GM15510 (cell line): ENCODE data around the gene SCYGR6.

Experiments used
- POLR2A ChIP-seq: IDR thresholded peaks from 3 replicates; pipeline ENCODE4 v1.6.1; 2011; ENCODE audit warnings: borderline replicate concordance; ENCODE audit not compliant: insufficient read length; ENCODE audit errors: extremely low read depth

Gene SCYGR6

GRCh38 chr2:227719641-227720040 lies 4.9 kb downstream of the SCYGR6 start:
- no peak for TF ChIP-seq POLR2A

GRCh38 chr2:227717687-227718567 lies 6.6 kb downstream of the SCYGR6 start, which contains the start of gene SLC19A3:
Gene SLC19A3 (minus strand): TSS chr2:227718028. CDS start chr2:227702318, 15,710 bp downstream.
- no peak for TF ChIP-seq POLR2A

- no peak for TF ChIP-seq POLR2A
Measured at GRCh38 chr2:227716501-227716900, 8.1 kb downstream of the SCYGR6 start.

- no peak for TF ChIP-seq POLR2A
Measured at GRCh38 chr2:227713291-227713690, 11.3 kb downstream of the SCYGR6 start.

GRCh38 chr2:227710986-227711385 lies 13.6 kb downstream of the SCYGR6 start:
- TF ChIP-seq POLR2A, result no peak

GRCh38 chr2:227707390-227707789 lies 17.2 kb downstream of the SCYGR6 start:
- TF ChIP-seq POLR2A, result no peak

- TF ChIP-seq POLR2A, result no peak
Measured at GRCh38 chr2:227706859-227707258, 17.7 kb downstream of the SCYGR6 start.

GRCh38 chr2:227703961-227704360 lies 20.6 kb downstream of the SCYGR6 start:
- TF ChIP-seq POLR2A, result no peak

- no peak for TF ChIP-seq POLR2A
Measured at GRCh38 chr2:227703280-227703732, 21.3 kb downstream of the SCYGR6 start.

GRCh38 chr2:227701556-227701955 lies 23.0 kb downstream of the SCYGR6 start:
- TF ChIP-seq POLR2A, result no peak

GRCh38 chr2:227696990-227697679 lies 27.4 kb downstream of the SCYGR6 start:
- TF ChIP-seq POLR2A, result no peak

- TF ChIP-seq POLR2A, result no peak
Measured at GRCh38 chr2:227687189-227687588, 37.4 kb downstream of the SCYGR6 start.

- TF ChIP-seq POLR2A, result no peak
Measured at GRCh38 chr2:227684258-227684657, 40.3 kb downstream of the SCYGR6 start.

- no peak for TF ChIP-seq POLR2A
Measured at GRCh38 chr2:227677928-227678327, 46.6 kb downstream of the SCYGR6 start.

GRCh38 chr2:227674485-227674884 lies 50.1 kb downstream of the SCYGR6 start:
- no peak for TF ChIP-seq POLR2A
